OCI-LY3 (cell line): ENCODE data around the gene FAM89A.

ENCODE experiments used
- H2AFZ ChIP-seq: fragments of 200-600, 300-600 bp; shearing (Covaris generic); 2 replicates; pipeline ENCODE4 v1.6.0; 2014; ENCODE audit warnings: antibody characterized with exemption, low read depth, low read length
- H3K27ac ChIP-seq: fragments of 200-600, 300-600 bp; sonication (generic); 2 replicates; pipeline ENCODE4 v1.5.1; 2014; ENCODE audit warnings: mild to moderate bottlenecking, low read length, moderate library complexity, mixed read lengths
- H3K27me3 ChIP-seq: fragments of 200-600, 300-600 bp; sonication (generic); 2 replicates; pipeline ENCODE4 v1.6.1; 2014; ENCODE audit warnings: low read depth, low read length, mixed read lengths
- H3K36me3 ChIP-seq: fragments of 200-600, 300-600 bp; sonication (generic); replicated peaks from 2 replicates; pipeline ENCODE3; 2014; ENCODE audit warnings: low read depth, low read length, mixed read lengths
- H3K4me1 ChIP-seq: fragments of 300-600, 200-600 bp; sonication (generic); 2 replicates; pipeline ENCODE4 v1.6.1; 2014; ENCODE audit warnings: low read length, mixed read lengths
- H3K4me2 ChIP-seq: fragments of 200-600, 300-600 bp; sonication (generic); 2 replicates; pipeline ENCODE4 v1.6.1; 2014; ENCODE audit warnings: low read length, mixed read lengths
- H3K4me3 ChIP-seq: fragments of 300-600, 200-600 bp; sonication (generic); 2 replicates; pipeline ENCODE4 v1.5.1; 2014; ENCODE audit warnings: antibody characterized with exemption, mild to moderate bottlenecking, low read length, moderate library complexity
- H3K79me2 ChIP-seq: fragments of 300-600, 200-600 bp; shearing (Covaris generic); 2 replicates; pipeline ENCODE4 v1.6.1; 2014; ENCODE audit warnings: mild to moderate bottlenecking, low read length, mixed read lengths
- H3K9ac ChIP-seq: fragments of 300-600, 200-600 bp; shearing (Covaris generic); 2 replicates; pipeline ENCODE4 v1.6.0; 2014; ENCODE audit warnings: mild to moderate bottlenecking, low read length, moderate library complexity
- H3K9me3 ChIP-seq: fragments of 200-600, 300-600 bp; shearing (Covaris generic); 2 replicates; pipeline ENCODE4 v1.6.1; 2014; ENCODE audit warnings: low read length, mixed read lengths; ENCODE audit not compliant: insufficient read depth
- H4K20me1 ChIP-seq: fragments of 200-600, 300-600 bp; sonication (generic); 2 replicates; pipeline ENCODE4 v1.6.1; 2016; ENCODE audit warnings: low read length, mixed read lengths; ENCODE audit not compliant: insufficient read depth
- CTCF ChIP-seq: fragments of 200-600, 300-600 bp; sonication (generic); IDR thresholded peaks from 2 replicates; pipeline ENCODE4 v1.5.1; 2014; ENCODE audit warnings: antibody characterized with exemption, low read length, low read depth
- EZH2phosphoT487 ChIP-seq: fragments of 200-600 bp; shearing (Covaris generic); IDR thresholded peaks from 2 replicates; pipeline ENCODE4 v1.6.1; 2018; ENCODE audit warnings: antibody characterized with exemption, mixed run types, low read depth

The FAM89A gene

DNA sequence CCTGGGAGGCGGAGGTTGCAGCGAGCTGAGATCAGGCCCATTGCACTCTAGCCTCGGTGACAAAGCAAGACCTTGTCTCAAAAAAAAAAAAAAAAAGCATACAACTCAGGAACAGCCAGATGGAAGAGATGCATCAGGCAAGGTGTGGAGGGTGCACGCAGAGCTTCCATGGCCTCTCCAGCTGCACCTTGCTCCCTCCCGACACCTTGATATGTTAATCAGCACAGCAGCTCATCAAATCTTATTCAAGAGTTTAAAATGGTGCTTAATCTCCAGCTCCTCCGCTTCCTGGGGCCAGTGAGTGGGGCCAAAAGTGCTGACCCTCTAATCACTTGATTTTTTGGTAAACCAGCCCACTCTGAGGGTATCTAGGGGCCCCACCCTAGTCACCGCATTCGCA lies 29.3 kb upstream of the FAM89A start:
- Histone ChIP-seq H3K36me3 (no peaks in the 10 kb centered on the region), H3K4me1 (no peaks in the 10 kb centered on the region), H3K79me2 (no peaks in the 10 kb centered on the region), H3K4me2 (no peak overlapping the region), H3K4me3 (no peak overlapping the region), H4K20me1 (no peaks in the 10 kb centered on the region), H2AFZ (no peak overlapping the region), H3K9ac (no peak overlapping the region), H3K27ac (no peak overlapping the region), H3K27me3 (peaks cover 21% of the 10 kb centered on the region), H3K9me3 (no peaks in the 10 kb centered on the region)
- TF ChIP-seq CTCF (no peak), EZH2phosphoT487 (no peak)

- H3K9ac ChIP-seq, result no peak overlapping the region
- no peak overlapping the region for H3K4me2 ChIP-seq
- no peaks in the 10 kb centered on the region for H3K79me2 ChIP-seq
- no peak overlapping the region for H3K4me3 ChIP-seq
- H2AFZ ChIP-seq, result no peak overlapping the region
- H3K27ac ChIP-seq, result no peak overlapping the region
- no peaks in the 10 kb centered on the region for H3K9me3 ChIP-seq
- no peaks in the 10 kb centered on the region for H3K4me1 ChIP-seq
- H3K36me3 ChIP-seq, result no peaks in the 10 kb centered on the region
- peaks cover 17% of the 10 kb centered on the region for H3K27me3 ChIP-seq
- TF ChIP-seq CTCF, result no peak
- TF ChIP-seq EZH2phosphoT487, result no peak
- H4K20me1 ChIP-seq, result no peaks in the 10 kb centered on the region
These were observed 28.7 kb upstream of the FAM89A start for GRCh38 chr1:231068762-231069161.

DNA sequence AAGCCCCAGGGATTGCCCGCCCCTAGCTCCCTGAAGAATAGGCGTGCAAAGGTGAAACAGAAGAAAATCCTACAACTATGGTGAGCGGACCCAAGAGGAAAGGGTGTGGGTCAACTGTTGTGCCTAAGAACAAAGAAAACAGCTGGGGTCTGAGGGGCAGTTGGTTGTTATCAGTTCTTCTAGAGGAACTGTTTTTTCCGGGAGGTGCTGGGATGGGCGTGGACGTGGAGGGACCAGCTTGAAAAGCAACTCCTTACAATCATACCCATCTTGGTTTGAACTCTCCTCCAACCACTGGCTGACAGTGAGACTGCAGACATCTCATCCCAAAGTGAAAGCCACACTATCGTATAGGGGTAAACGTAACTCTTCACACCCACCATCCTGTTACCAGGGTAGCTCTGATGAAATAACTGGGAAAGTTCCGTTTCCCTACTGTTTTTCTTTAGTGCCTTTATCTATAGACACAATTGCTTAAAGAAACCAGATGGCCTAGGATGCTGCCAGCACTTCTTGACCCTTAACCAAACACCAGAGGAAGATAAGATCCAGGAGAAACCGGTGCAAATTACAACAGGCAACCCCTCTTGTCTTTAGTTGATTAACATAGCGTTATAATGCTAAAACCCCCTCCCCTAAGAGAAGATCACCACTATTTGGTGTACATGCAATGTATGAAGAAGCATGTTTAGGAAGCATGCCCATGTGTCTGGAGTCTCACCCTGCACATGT lies 25.6 kb upstream of the FAM89A start:
- H2AFZ ChIP-seq, result no peak overlapping the region
- TF ChIP-seq EZH2phosphoT487, result no peak
- TF ChIP-seq CTCF, result no peak
- H3K27me3 ChIP-seq, result peaks cover 15% of the 10 kb centered on the region
- H4K20me1 ChIP-seq, result no peaks in the 10 kb centered on the region
- H3K4me3 ChIP-seq, result no peak overlapping the region
- no peaks in the 10 kb centered on the region for H3K36me3 ChIP-seq
- no peak overlapping the region for H3K4me2 ChIP-seq
- no peaks in the 10 kb centered on the region for H3K9me3 ChIP-seq
- no peaks in the 10 kb centered on the region for H3K79me2 ChIP-seq
- no peak overlapping the region for H3K9ac ChIP-seq
- no peaks in the 10 kb centered on the region for H3K4me1 ChIP-seq
- no peak overlapping the region for H3K27ac ChIP-seq

GRCh38 chr1:231064418-231064817 lies 24.4 kb upstream of the FAM89A start:
- Histone ChIP-seq H3K79me2 (no peaks in the 10 kb centered on the region), H3K4me1 (no peaks in the 10 kb centered on the region), H3K4me3 (no peak overlapping the region), H4K20me1 (no peaks in the 10 kb centered on the region), H3K27ac (no peak overlapping the region), H3K36me3 (no peaks in the 10 kb centered on the region), H3K4me2 (no peak overlapping the region), H3K9ac (no peak overlapping the region), H3K9me3 (no peaks in the 10 kb centered on the region), H3K27me3 (peaks cover 15% of the 10 kb centered on the region), H2AFZ (no peak overlapping the region)
- no peak for TF ChIP-seq EZH2phosphoT487
- TF ChIP-seq CTCF, result no peak
